NCI-H2107 treated with DMSO at 0.1 percent for 48 hours (cell line): Measurements from ENCODE around the gene TDRD6.
"Not testable (repeated sequence)": the region's sequence is repeated elsewhere in the genome, so short reads cannot be mapped to it uniquely, and the experiment has no call there.

ENCODE experiments used
- DNase-seq: peaks from one replicate; lab custom pipeline; 2025; ENCODE audit not compliant: unreplicated experiment; lab: John Stamatoyannopoulos, UW

Gene TDRD6

DNA sequence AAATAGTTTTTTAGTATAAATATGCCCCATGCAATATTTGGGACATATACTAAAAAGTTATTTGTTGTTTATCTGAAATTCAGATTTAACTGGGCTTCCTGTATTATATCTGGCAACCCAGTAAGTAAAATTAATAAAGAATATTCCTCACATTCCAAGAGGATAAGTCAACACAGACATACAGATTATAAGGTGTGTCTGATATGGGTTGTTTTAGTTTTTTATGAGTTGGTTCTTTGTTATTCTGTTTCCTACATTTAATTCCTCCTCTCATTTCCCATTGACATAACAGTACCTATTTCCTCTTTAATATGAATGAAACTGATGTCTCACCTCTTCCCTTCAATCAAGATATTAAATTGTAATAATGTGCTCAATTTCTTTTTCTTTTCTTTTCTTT lies 49.2 kb downstream of the TDRD6 start:
- DNase-seq = no peak

DNA sequence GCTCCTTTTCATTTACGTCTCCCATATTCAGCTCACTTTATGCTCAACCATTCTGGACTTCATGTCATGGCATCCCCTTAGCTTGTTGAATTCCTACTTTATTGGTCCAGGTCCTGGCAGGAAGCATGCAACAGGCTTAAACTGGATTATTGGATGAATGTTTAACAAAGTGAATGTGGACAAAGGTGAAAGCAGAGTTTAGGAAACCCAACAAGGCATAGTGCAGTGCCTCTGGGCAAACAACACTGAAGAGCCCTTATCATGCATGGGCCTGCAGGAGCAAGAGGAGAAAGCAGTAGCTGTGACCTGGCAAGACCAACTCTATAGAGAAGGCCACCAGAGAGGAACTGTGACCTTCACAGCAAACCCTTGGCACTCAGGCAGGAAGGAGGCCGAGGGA lies 53.8 kb downstream of the TDRD6 start:
- DNase-seq = no peak

DNA sequence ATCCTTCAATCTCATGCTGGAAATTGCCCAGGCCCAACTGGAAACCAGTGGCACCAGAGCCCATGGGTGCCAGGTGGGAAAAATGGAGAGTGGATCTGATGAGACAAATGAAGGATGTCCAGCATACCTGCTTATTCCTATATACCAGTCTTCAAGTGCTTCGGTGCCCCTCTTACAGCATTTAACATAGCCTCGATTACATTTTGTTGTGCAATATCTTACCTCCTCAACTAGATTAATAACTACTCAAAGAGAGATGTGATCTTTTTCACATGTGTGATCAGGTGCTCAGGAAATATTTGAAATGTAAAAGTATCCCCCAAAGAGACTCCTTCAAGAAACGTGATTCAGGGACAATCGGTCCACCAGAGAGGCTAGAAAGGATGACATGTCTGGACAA lies 54.2 kb downstream of the TDRD6 start:
- DNase-seq = no peak

DNA sequence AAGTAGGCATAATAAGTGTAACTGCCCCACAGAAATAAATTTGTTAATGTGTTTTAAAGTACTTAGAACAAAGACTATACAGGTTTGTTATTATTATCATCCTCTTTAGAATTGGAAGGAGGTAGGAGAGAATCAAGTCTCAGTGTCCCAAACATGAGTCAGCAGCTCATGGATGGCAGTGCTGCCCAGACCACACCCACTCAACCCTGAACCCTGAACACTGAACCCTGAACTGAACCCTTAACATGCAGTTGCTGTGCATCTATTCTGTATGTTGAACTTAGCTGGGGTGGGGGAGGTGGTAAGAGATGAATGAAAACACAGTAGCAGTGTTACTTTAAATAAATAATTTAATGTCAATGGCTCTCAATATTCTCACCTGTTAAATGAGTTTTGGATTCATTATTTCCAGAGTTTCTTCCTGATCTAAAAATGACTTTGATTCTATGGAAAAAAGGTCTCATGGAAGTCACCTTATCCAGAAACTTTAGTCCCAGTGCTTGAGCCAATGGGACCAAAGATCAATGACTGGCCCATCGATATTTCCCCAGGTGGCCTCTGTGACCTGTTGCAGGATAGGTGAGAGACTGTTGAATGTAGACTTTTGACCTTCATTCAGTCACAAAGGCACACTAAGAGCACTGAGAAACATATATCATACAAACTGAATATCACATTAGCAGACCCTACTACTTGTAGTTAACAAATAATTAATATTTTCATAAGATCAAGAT lies 55.9 kb downstream of the TDRD6 start:
- no peak for DNase-seq

DNA sequence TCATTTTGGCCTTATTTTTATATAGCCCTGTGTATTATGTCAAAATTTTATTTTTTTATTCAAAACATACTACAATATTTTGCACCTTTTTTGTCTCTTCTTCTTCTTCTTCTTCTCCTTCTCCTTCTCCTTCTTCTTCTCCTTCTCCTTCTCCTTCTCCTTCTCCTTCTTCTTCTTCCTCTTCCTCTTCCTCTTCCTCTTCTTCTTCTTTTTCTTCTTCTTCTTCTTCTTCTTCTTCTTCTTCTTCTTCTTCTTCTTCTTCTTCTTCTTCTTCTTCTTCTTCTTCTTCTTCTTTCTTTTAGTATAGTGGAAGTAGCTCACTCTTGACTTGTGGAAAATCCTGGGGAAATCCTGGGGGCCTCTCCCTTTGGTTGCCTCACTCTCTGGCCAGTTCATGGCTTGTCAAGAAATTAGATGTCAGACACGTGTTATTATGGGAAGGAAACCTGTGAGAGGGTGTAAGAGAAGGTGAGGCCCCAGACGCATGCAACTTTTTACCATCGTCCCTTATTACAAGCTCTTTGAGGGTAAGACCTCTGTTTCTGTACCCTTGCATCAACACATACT lies 56.6 kb downstream of the TDRD6 start:
- not testable (repeated sequence) for DNase-seq

DNA sequence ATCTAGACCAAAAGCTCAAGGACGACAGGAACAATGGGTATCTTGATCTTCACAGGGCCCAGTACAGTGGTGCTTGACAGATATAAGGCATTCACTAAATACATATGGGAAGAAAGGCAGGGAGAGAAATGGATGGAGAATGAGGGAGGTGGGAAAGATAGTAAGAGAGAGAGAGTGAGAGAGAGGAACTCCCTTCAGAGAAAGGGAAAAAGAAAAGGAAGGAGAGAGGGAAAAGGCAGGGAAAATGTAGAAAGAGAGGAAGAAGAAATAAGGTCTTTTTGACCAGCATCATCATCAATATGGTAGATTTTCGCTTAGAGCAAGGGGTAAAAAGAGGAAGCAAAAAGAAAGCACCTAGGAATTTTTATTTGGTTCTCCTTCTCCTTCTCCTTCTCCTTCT lies 58.3 kb downstream of the TDRD6 start:
- no peak for DNase-seq

DNA sequence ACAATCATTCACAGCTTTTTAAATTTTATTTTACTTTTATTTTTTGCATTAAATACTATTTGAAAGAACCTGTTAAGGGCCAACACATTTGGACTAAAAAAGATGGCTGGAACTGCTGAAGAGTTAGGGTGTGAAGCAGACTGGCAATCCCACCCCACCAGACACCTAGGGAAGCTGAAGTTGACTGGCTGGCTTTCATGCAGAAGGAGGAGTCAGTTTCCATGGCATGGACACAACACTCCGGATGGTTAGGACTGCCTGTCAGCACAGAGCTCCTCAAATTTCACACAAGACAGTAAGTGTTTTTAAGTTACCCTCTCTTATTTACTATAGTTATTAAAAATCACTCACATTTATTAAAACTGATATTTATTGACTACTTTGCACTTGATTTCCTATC lies 59.0 kb downstream of the TDRD6 start, which contains the start of gene ANKRD66:
TSS of gene ANKRD66 (plus strand) at position 238 of the 400 bp plus-strand sequence. CDS start 5,016 bp downstream, outside the sequence.
- DNase-seq = no peak

DNA sequence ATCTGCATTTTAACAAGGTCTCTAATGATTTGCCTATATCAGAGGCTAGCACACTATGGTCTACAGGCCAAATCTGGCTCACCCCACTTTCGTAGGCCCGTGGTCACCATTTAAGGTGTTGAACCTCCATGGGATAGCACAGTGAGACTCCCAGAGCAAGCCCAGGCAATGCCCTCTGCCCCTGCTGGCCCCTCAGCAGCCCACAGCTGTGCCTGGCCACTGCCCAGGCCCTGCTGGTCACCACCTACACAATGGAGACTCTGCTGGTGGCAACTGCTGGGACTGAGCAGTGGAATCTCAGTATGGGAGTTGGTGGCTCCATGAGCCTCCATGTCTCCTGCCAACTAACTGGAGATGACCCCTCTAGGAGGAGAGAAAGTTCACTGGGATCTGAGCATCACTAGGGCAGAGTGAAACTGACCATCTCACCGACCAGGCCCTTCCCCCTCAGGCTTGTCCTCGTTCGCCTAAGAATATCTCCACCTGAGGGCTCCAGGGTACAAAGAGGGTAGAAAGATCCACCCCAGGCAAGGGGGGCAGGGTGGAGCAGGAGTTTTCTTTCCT lies 61.3 kb downstream of the TDRD6 start:
- no peak for DNase-seq

DNA sequence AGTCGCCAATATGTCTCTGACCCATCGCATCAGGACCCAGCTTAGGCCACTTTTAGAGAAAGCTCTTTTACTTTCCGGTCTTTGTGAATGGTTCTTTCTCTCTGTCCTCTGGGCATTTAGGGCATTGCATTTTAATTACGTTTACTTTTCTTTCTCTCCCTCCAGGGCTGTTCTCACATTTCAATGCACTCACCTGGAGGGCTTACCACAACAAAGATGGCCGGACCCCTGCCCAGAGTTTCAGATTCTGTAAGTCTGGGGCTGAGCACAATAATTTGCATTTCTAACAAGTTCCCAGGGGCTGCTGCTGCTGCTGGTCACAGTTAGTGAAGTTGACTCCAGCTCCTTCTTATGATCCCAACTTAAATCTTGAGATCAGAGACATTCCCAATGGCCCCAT lies 62.0 kb downstream of the TDRD6 start:
- no peak for DNase-seq

DNA sequence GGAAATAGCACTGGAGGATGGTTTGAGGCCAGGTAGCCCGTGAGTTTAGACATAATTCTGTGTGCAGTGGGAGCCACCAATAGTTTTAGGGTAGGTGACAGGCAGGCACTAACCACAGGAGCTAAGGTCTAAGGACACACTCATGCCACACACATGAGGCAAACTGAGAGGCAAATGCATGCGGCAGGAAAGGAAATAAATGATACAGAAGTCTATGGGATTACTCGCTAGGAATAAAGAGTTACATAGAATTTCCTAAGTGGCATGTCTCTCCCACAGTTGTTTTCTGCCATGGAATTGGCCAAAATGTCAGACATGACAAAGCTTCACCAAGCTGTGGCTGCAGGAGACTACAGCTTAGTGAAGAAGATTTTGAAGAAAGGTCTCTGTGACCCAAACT lies 64.0 kb downstream of the TDRD6 start:
- DNase-seq = no peak
